Progenitor cell of endocrine pancreas (in vitro differentiated cells): ENCODE results near the gene RPH3AL. TPM values are rescaled to one million over a fixed set of nuclear protein-coding genes. Genes with fewer than 3 reads are reported as not detected.
A peak's percentile ranks its signal among the peaks of the same experiment; 100 is the strongest.
"Not testable (repeated sequence)": the region's sequence is repeated elsewhere in the genome, so short reads cannot be mapped to it uniquely, and the experiment has no call there.

ENCODE experiments used
- DNase-seq: peaks from one replicate; pipeline ENCODE4 v3.0.0; 2021; ENCODE audit warnings: low spot score; ENCODE audit not compliant: unreplicated experiment
- H3K27ac Mint-ChIP-seq: 2 replicates; pipeline ENCODE4 v1.8.0; 2021; ENCODE audit warnings: mild to moderate bottlenecking, moderate library complexity, mixed read lengths
- H3K27me3 Mint-ChIP-seq: 2 replicates; pipeline ENCODE4 v1.8.0; 2021; ENCODE audit warnings: mixed read lengths
- H3K36me3 Mint-ChIP-seq: 2 replicates; pipeline ENCODE4 v1.8.0; 2022; ENCODE audit warnings: mixed read lengths; ENCODE audit not compliant: insufficient read depth
- H3K4me1 Mint-ChIP-seq: 2 replicates; pipeline ENCODE4 v1.8.0; 2021; ENCODE audit warnings: low read depth, mixed read lengths
- H3K4me3 Mint-ChIP-seq: 2 replicates; pipeline ENCODE4 v1.8.0; 2021; ENCODE audit warnings: low read depth, mild to moderate bottlenecking, moderate library complexity, mixed read lengths
- H3K9me3 Mint-ChIP-seq: 2 replicates; pipeline ENCODE4 v1.8.0; 2021; ENCODE audit warnings: low read depth, mixed read lengths
- total RNA-seq: library from RNA; stranded (reverse); gene quantifications from 2 replicates; pipeline ENCODE4 v1.2.1, GENCODE V29; 2021
- TF ChIP-seq, protein P1 (sequence below): fragments of 200-600 bp; sonication (generic); IDR thresholded peaks from one replicate; pipeline ENCODE4 v1.5.0; 2021; ENCODE audit warnings: antibody characterized with exemption, mild to moderate bottlenecking; ENCODE audit not compliant: unreplicated experiment

RPH3AL gene
- total RNA-seq, 1 donor from 2014 or later: 47.6 TPM

DNA sequence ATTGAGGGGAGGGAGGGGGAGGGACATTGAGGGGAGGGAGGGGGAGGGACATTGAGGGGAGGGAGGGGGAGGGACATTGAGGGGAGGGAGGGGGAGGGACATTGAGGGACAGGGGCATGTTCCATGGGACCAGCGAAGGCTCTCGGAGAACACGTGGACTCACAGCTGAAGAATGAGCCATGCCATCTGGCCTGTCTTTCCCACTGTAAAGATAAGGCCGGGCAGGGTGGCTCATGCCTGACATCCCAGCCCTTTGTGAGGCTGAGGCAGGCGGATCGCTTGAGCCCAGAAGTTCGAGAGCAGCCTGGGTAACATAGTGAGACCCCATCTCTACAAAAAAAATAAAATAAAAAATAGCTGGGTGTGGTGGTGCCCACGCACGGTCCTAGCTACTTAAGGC lies 32.5 kb downstream of the RPH3AL start:
- H3K9me3 Mint-ChIP-seq: peaks cover 11% of the 10 kb centered on the region
- H3K4me3 Mint-ChIP-seq: no peak overlapping the region
- DNase-seq: no peak
- no peaks in the 10 kb centered on the region for H3K27me3 Mint-ChIP-seq
- H3K4me1 Mint-ChIP-seq: peaks cover 25% of the 10 kb centered on the region
- H3K36me3 Mint-ChIP-seq: peaks cover 42% of the 10 kb centered on the region
- no peak overlapping the region for H3K27ac Mint-ChIP-seq
- TF ChIP-seq, protein P1, sequence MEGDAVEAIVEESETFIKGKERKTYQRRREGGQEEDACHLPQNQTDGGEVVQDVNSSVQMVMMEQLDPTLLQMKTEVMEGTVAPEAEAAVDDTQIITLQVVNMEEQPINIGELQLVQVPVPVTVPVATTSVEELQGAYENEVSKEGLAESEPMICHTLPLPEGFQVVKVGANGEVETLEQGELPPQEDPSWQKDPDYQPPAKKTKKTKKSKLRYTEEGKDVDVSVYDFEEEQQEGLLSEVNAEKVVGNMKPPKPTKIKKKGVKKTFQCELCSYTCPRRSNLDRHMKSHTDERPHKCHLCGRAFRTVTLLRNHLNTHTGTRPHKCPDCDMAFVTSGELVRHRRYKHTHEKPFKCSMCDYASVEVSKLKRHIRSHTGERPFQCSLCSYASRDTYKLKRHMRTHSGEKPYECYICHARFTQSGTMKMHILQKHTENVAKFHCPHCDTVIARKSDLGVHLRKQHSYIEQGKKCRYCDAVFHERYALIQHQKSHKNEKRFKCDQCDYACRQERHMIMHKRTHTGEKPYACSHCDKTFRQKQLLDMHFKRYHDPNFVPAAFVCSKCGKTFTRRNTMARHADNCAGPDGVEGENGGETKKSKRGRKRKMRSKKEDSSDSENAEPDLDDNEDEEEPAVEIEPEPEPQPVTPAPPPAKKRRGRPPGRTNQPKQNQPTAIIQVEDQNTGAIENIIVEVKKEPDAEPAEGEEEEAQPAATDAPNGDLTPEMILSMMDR: no peak

DNA sequence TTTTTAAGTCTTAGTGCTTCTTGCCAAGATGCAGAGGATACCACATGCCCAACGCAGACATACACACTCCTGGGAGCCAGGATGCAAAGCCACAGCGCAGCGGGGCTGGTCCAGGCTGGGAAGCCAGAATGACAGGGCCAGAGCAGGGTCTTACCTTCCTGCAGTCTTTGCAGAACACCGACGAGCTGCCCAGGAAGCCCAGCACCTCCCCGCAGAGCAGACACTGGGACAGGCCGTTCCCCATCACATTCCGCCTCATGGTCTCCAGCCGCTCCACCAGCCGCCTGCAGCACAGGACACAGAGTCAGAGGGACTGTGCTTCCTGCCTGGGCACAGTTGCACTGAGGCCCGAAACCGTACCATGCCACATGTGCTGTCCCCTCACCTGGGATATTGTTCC lies 33.3 kb downstream of the RPH3AL start:
- TF ChIP-seq, protein P1: no peak
- H3K9me3 Mint-ChIP-seq: peaks cover 11% of the 10 kb centered on the region
- no peak overlapping the region for H3K4me3 Mint-ChIP-seq
- no peaks in the 10 kb centered on the region for H3K27me3 Mint-ChIP-seq
- peaks cover 44% of the 10 kb centered on the region for H3K36me3 Mint-ChIP-seq
- no peak for DNase-seq
- H3K27ac Mint-ChIP-seq: no peak overlapping the region
- H3K4me1 Mint-ChIP-seq: peaks cover 25% of the 10 kb centered on the region

DNA sequence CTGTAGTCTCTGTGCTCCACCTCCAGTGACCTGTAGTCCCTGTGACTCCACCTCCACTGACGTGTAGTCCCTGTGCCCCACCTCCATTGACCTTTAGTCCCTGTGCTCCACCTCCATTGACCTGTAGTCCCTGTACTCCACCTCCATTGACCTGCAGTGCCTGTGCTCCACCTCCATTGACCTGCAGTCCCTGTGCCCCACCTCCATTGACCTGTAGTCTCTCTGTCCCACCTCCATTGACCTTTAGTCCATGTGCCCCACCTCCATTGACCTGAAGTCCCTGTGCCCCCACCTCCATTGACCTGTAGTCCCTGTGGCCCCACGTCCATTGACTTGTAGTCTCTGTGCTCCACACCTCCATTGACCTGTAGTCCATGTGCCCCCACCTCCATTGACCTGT lies 35.5 kb downstream of the RPH3AL start:
- Mint-ChIP-seq H3K4me1 (peaks cover 16% of the 10 kb centered on the region), H3K36me3 (peaks cover 44% of the 10 kb centered on the region), H3K9me3 (peaks cover 11% of the 10 kb centered on the region)
- DNase-seq, H3K27me3 Mint-ChIP-seq, H3K4me3 Mint-ChIP-seq, H3K27ac Mint-ChIP-seq: not testable (repeated sequence)

DNA sequence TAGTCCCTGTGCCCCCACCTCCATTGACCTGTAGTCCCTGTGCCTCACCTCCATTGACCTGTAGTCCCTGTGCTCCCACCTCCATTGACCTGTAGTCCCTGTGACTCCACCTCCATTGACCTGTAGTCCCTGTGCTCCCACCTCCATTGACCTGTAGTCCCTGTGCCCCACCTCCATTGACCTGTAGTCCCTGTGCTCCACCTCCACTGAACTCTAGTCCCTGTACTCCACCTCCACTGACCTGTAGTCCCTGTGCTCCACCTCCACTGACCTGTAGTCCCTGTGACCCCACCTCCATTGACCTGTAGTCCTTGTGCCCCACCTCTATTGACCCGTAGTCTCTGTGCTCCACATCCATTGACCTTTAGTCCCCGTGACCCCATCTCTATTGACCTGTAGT lies 37.2 kb downstream of the RPH3AL start:
- H3K27me3 Mint-ChIP-seq, H3K4me3 Mint-ChIP-seq, H3K4me1 Mint-ChIP-seq, DNase-seq, H3K27ac Mint-ChIP-seq: not testable (repeated sequence)
- Mint-ChIP-seq H3K36me3 (peaks cover 44% of the 10 kb centered on the region), H3K9me3 (peaks cover 11% of the 10 kb centered on the region)

DNA sequence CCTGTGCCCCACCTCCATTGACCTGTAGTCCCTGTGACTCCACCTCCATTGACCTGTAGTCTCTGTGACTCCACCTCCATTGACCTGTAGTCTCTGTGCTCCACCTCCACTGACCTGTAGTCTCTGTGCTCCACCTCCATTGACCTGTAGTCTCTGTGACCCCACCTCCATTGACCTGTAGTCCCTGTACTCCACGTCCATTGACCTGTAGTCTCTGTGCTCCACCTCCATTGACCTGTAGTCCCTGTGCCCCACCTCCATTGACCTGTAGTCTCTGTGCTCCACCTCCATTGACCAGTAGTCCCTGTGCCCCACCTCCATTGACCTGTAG lies 38.0 kb downstream of the RPH3AL start:
- H3K27ac Mint-ChIP-seq: peak overlapping the region; percentile 15
- DNase-seq, H3K27me3 Mint-ChIP-seq, H3K4me1 Mint-ChIP-seq, H3K4me3 Mint-ChIP-seq: not testable (repeated sequence)
- H3K36me3 Mint-ChIP-seq: peaks cover 44% of the 10 kb centered on the region
- H3K9me3 Mint-ChIP-seq: peaks cover 11% of the 10 kb centered on the region

DNA sequence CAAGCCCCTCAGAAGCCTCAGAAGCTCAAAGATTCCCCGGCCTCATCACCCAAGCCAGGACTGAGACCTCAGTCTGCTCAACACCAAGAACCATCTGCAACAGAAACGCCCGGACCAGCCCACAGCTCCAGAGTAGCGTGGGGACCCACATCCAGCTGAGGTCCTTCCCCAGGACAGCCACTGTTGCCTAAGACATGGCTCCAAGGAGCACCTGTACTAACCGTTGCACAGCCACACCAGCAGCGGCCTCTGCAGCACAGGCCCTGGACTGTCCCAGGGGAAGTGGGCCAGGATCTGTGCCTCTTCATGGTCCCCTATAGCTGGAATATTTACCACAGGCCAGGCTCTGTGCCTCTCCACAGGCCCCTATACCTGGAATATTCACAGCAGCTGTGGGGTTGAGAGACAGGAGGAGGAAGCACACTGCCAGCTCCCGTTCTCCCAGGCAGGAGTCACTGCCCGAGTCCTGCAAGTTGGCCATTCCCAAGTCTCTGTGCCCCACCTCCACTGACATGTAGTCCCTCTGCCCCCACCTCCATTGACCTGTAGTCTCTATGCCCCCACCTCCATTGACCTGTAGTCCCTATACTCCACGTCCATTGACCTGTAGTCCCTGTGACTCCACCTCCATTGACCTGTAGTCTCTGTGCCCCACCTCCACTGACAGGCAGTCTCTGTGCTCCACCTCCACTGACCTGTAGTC lies 38.5 kb downstream of the RPH3AL start:
- no peak for DNase-seq
- Mint-ChIP-seq H3K36me3 (peaks cover 41% of the 10 kb centered on the region), H3K27ac (peak overlapping the region; percentile 15), H3K9me3 (peaks cover 11% of the 10 kb centered on the region), H3K27me3 (no peaks in the 10 kb centered on the region), H3K4me3 (no peak overlapping the region), H3K4me1 (no peaks in the 10 kb centered on the region)
- TF ChIP-seq, protein P1: no peak

DNA sequence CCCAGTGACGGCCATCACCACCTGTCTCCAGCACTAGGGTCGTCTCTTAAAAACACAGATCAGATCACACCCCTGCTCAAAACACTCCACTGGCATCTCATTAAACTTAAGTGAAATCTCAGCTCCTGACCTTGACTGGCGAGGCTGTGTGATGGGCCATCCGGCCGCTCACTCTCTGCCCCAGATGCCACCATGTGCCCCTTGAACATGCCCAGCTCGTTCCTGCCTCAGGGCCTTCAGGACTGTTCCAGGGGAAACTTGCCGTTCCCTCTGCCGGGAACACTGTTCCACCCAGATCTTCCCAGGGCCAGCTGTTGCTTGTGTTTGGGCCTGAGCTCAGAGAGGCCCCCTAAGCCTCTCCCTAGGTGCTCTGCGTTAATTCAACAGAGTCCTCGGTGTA lies 39.4 kb downstream of the RPH3AL start:
- Mint-ChIP-seq H3K27me3 (no peaks in the 10 kb centered on the region), H3K4me3 (no peak overlapping the region), H3K9me3 (peaks cover 11% of the 10 kb centered on the region), H3K36me3 (peaks cover 33% of the 10 kb centered on the region), H3K27ac (no peak overlapping the region), H3K4me1 (no peaks in the 10 kb centered on the region)
- TF ChIP-seq, protein P1: no peak
- no peak for DNase-seq
